K562 (cell line): ENCODE results near the gene TMEM19. TPM values are rescaled to one million over a fixed set of nuclear protein-coding genes. Genes with fewer than 3 reads are reported as not detected.

Experiments
- polyA plus RNA-seq, 8 experiments: library from polyadenylated mRNA; depleted of rRNA in 4 of 8; stranded (reverse) in 5 of 8; unstranded in 3 of 8; fragments of >200 nt; fragmentation: Nextera tagmentation in 2 of 8; fragmentation: Illumina TruSeq in 1 of 8; extraction: Ambion mirVana in 2 of 8; extraction: Trizol in 1 of 8; gene quantifications; 2 replicates each; pipeline versions ENCODE4 v1.2.1 to v1.2.3, GENCODE V29; 2011 to 2014; ENCODE audit warnings: inconsistent platforms in 1 of 8, missing spikeins in 1 of 8
- total RNA-seq, 7 experiments: library from RNA; depleted of rRNA in 6 of 7; stranded (reverse); fragments of >200 nt in 6 of 7; fragmentation: Illumina TruSeq in 2 of 7; extraction: Trizol in 2 of 7; gene quantifications; 2 replicates each; pipeline versions ENCODE4 v1.2.1 to v1.2.3, GENCODE V29; 2011 to 2021; ENCODE audit warnings: low replicate concordance in 1 of 7
- TF ChIP-seq, protein P1 (sequence below), 2 experiments: fragments of 450-650 bp; formaldehyde crosslinking in 1 of 2; IDR thresholded peaks; 2 replicates each; pipeline versions ENCODE4 v1.4.0 to v1.6.1; 2014 to 2020; ENCODE audit warnings: mild to moderate bottlenecking in 2 of 2, borderline replicate concordance in 1 of 2, low read depth in 1 of 2

The TMEM19 gene
- total and polyA plus RNA-seq, 9 of the 15 experiments (the other 6 are each of a cell fraction or from before 2014, with no cell fraction given) = 8.2 to 24.2 (median 17.2) TPM

DNA sequence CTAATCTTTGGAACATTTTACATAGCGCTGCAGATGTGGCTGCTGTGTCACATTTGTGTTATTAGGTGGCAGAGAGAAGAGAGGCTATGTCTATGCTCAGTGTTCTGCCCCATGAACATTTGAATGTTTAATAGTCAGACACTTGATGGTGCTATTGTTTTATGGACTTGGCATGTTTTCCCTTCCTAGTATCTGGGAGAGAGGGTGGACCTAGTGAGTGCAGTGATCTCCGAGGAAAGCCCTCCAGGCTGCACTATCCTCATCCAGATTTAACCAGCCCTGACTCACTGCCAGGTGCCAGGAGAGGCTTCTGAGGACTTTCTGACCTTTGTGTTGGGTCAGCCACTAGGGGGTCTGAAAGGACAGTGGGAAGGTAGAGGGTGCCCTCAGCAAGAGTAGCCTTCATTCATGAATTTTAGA lies 46.5 kb upstream of the TMEM19 start (continued):
- TF ChIP-seq, protein P1, sequence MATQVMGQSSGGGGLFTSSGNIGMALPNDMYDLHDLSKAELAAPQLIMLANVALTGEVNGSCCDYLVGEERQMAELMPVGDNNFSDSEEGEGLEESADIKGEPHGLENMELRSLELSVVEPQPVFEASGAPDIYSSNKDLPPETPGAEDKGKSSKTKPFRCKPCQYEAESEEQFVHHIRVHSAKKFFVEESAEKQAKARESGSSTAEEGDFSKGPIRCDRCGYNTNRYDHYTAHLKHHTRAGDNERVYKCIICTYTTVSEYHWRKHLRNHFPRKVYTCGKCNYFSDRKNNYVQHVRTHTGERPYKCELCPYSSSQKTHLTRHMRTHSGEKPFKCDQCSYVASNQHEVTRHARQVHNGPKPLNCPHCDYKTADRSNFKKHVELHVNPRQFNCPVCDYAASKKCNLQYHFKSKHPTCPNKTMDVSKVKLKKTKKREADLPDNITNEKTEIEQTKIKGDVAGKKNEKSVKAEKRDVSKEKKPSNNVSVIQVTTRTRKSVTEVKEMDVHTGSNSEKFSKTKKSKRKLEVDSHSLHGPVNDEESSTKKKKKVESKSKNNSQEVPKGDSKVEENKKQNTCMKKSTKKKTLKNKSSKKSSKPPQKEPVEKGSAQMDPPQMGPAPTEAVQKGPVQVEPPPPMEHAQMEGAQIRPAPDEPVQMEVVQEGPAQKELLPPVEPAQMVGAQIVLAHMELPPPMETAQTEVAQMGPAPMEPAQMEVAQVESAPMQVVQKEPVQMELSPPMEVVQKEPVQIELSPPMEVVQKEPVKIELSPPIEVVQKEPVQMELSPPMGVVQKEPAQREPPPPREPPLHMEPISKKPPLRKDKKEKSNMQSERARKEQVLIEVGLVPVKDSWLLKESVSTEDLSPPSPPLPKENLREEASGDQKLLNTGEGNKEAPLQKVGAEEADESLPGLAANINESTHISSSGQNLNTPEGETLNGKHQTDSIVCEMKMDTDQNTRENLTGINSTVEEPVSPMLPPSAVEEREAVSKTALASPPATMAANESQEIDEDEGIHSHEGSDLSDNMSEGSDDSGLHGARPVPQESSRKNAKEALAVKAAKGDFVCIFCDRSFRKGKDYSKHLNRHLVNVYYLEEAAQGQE (IDR thresholded peaks at IDR 0.05; ENCODE audit: borderline replicate concordance) = peak; percentile 30
- TF ChIP-seq, protein P1 (CRISPR knock-in tag; IDR thresholded peaks at IDR 0.05; ENCODE audit: low read depth) = no peak
